ENCODE measurements around the gene KLK10. TPM values are rescaled to one million over a fixed set of nuclear protein-coding genes. Genes with fewer than 3 reads are reported as not detected.
"Not testable (repeated sequence)": the region's sequence is repeated elsewhere in the genome, so short reads cannot be mapped to it uniquely, and the experiment has no call there.

The KLK10 gene
- total RNA-seq, 4 donors from 2014 or later = 30.0 to 94.1 (median 57.2) TPM

GRCh38 chr19:51000426-51000825, 19.1 kb downstream of the KLK10 start:
- H3K4me3 ChIP-seq (ENCODE audit: low read depth, poor library complexity, severe bottlenecking) = no peak overlapping the region
- WGBS, 2 donors = 70 to 85% methylated on average over 9 to 10 of the region's 10 CpGs
- DNase-seq (ENCODE audit: low spot score in 2 of 2) = no peak
- intact Hi-C loops (cut with DNase I; ENCODE audit: low total_unique reads) = no loop called here
- TF ChIP-seq POLR2A (IDR thresholded peaks at IDR 0.05) = no peak
- no peak for TF ChIP-seq CTCF (IDR thresholded peaks at IDR 0.05)

- TF ChIP-seq POLR2A (IDR thresholded peaks at IDR 0.05) = no peak
- no peak for TF ChIP-seq CTCF (IDR thresholded peaks at IDR 0.05)
- no peak overlapping the region for H3K4me3 ChIP-seq (ENCODE audit: low read depth, poor library complexity, severe bottlenecking)
- intact Hi-C loops (cut with DNase I; ENCODE audit: low total_unique reads) = no loop called here
- WGBS, 2 donors = 64 to 74% methylated on average over 4 of the region's 4 CpGs
- no peak for DNase-seq (ENCODE audit: low spot score in 2 of 2)
These were observed 20.8 kb downstream of the KLK10 start for GRCh38 chr19:50998686-50999085.

- intact Hi-C loops (cut with DNase I; ENCODE audit: low total_unique reads) = no loop called here
These were observed 21.4 kb downstream of the KLK10 start for GRCh38 chr19:50998061-50998460.

GRCh38 chr19:50994129-50994528, 25.4 kb downstream of the KLK10 start:
- 61 to 89% methylated on average over 2 of the region's 2 CpGs for WGBS, 2 donors
- DNase-seq (ENCODE audit: low spot score in 2 of 2) = no peak
- no peak overlapping the region for H3K4me3 ChIP-seq (ENCODE audit: low read depth, poor library complexity, severe bottlenecking)
- TF ChIP-seq POLR2A (IDR thresholded peaks at IDR 0.05) (no peak), CTCF (IDR thresholded peaks at IDR 0.05) (no peak)
- intact Hi-C loops (cut with DNase I; ENCODE audit: low total_unique reads) = no loop called here

More at GRCh38 chr19:50998061-50998460, 21.4 kb downstream of the KLK10 start:
- WGBS, 2 donors = 71 to 75% methylated on average over 5 of the region's 5 CpGs
- H3K4me3 ChIP-seq (ENCODE audit: low read depth, poor library complexity, severe bottlenecking) = no peak overlapping the region
- TF ChIP-seq POLR2A (IDR thresholded peaks at IDR 0.05) (no peak), CTCF (IDR thresholded peaks at IDR 0.05) (no peak)
- no peak for DNase-seq (ENCODE audit: low spot score in 2 of 2)

- intact Hi-C loops (cut with DNase I; ENCODE audit: low total_unique reads) = no loop called here
- WGBS, 2 donors = 39 to 45% methylated on average over 2 of the region's 2 CpGs
- DNase-seq (ENCODE audit: low spot score in 2 of 2) = no peak
- H3K4me3 ChIP-seq (ENCODE audit: low read depth, poor library complexity, severe bottlenecking) = no peak overlapping the region
- TF ChIP-seq CTCF (IDR thresholded peaks at IDR 0.05) = no peak
- TF ChIP-seq POLR2A (IDR thresholded peaks at IDR 0.05) = no peak
These were observed 26.9 kb downstream of the KLK10 start for GRCh38 chr19:50992666-50993035.

GRCh38 chr19:50984416-50984815, 35.1 kb downstream of the KLK10 start:
- WGBS, 2 donors = 80 to 85% methylated on average over 14 of the region's 14 CpGs
- H3K4me3 ChIP-seq (ENCODE audit: low read depth, poor library complexity, severe bottlenecking); DNase-seq (ENCODE audit: low spot score in 2 of 2); intact Hi-C loops (cut with DNase I; ENCODE audit: low total_unique reads): not testable (repeated sequence)

Data from lower leg skin (tissue), 4 donors.